ENCODE data around the gene IL22RA2.

The IL22RA2 gene

DNA sequence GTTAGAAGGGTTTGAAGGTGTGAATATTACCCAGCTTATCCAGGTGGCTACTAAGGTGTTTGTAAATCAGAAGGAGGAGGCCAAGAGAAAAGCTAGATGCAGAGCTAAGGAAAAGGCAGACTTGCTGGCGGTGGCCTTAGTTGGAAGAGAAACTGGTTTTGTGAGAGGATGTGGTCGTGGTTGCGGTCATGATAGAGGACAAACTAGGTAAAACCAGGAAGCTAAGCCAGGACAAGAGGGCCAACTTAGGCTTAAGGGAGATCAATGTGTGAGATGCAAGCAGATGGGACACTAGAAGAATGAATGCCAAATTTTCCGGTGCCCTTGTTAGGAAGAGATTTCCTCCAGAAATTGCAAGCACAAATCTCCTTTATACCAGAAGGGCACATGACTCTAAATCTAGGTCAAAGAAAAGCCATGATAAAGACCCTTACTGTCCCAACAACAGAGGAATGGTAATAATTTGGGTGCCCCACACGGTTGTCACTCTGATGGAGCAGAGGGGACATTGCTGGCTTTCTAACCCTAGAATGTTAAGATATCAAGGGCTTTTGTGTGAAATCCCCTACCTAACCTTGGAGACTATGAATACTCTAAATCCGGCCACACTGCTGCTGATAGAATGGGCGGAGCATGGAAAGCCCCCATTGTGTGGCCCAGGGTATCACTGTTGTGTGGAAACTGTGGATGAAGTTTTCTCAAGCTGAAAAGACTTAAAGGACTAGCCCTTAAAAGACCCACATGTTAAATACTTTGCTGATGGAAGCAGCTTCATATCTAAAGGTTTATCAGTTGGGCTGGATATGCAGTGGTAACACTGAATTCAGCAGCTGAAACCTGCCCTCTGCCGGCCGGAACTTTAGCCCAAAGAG is 7.8 kb downstream of the IL22RA2 start:
- no peak for DNase-seq

DNA sequence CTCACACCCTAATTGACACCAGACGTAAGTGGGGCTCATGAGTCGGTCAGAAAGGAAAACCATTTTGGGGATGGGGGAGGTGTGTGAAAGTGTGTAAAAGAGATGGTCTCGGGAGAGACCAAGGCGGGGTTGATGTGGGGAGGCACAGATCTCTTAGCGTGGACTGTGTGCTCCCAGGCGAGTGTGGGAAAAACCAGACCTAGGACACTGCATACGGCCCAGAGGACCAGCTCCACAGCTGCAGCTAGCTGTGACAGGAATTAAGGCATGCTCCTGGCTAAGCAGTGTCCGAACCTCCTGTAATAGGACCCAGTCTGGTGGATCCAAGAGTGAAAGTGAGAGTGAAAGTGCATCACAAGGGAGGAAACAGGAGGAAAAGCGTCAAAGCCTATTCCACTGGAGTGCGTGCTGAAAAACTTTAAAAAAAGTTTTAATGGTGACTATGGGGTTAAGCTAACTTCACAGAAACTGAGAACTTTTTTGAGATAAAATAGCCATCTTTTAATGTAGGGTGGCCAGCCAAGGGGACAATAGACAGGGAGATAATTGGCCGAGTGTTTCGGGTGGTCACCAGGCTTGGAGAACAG is 9.6 kb downstream of the IL22RA2 start:
- no peak for DNase-seq

DNA sequence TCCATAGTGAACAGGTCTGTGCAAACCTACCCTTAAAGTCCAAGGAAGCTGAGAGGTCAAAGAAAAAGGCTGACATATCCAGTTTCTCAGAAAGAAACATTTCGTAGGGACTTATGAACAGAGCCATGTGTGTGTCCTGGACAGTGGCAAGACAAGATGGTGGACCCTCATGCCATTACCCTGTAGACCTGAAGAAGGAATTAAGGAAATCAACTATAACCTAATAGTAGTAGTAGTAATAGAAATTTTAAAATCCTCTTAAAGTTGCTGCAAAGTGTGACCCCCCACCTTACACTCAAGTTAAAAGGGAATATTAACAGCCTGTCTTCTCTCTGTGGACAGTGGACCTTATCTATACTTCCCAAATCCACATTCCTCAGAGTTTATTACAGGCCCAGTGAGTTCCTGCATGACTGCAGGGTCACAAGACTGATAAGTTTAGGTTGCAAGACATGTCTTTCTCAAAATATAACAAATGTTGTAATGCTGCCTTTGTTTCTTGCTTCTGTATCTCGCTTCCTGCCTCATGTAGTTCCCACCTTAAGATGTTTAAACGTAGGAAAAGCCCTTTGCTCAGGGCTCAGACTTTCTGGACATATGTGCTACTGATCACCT is 10.6 kb downstream of the IL22RA2 start:
- DNase-seq, result no peak

DNA sequence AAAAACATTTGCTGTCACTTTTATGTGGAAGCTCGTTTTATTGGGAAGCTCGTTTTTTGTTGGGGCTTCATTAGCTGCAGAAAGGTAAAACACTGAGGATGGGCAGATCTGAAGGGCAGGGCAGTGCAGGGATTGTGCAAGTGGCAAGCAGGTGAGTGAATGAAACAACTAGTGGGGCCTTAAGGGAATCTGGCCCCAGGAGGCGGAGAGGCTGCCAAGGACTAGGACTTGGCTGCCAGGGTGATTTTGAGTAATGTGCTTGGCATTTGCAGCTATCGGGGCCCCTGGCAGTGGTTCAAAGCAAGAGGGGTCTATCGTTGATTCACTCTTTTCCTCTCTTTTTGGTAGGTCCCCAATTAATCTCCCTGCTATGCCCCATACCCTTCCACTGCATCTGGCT is 11.5 kb downstream of the IL22RA2 start:
- DNase-seq, result no peak

DNA sequence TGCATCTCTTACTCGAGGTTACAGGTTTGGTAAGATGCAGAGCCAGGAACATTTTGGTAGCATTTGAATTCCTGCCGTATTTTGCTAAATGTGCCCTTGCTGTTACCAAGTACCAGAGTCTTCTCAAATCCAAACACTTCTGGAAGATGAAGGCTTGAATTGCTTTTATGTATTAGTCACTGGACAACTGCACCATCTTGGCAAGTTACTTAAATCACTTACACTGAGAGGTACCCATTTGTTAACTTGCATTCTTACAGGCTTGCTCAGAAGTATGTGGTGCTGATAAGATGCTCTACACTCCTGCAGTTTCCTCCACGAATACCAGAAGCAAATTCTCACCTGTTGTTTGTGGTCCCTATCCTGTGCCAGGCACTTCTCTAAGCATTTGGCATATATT is 12.7 kb downstream of the IL22RA2 start:
- DNase-seq, result no peak

DNA sequence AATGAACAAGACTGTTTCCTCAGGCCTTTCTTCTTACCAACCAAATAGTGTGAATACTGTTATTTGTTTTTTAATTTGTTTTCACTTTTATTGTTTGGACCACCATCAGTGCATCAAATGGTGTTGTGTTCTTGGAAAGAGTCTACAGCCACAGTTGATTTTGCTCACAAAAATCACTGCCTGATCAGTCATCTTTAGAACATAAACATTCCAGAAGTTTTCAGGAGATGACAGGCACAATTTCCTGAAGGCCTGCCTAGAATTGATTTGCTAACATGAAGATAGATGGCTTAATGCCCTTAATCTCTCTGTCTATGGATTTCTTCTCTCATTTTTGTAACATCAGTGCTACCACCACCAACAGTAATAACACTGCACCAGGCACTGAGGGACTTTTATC is 13.5 kb downstream of the IL22RA2 start:
- DNase-seq, result no peak

DNA sequence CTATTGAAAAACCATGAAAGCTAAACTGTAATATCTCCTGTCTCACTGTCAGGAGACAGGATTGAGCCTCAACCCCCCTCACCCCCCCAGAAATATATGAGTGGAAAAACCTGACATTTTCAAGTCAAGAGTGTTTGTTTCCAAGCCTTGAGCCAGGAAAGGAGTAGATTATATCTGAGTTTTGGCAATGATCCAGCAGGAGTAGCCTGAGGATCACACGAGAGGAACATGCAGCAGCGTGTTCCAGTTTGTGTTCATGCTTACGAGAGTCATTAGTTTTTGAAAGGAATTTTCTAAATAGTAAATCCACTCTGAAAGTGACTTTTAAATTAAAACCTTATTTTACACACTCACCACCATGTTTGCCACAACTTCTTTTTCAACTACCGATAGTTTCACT is 15.8 kb downstream of the IL22RA2 start:
- no peak for DNase-seq

DNA sequence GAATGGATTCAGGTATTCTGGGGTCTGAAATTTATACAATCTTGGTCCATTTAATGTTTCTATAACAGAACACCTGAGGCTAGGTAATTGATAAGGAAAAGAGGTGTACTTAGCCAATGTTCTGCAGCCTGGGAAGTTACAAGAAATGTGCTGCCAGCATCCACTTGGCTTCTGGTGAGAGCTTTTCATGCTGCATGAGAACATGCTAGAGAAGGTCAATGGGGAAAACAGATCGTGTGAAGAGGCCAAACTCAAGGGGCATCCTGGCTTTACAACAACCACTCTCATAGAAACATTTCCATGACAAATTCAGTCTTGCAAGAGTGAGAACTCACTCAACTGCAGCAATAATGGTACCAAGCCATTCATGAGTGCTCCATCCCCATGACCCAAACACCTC is 16.8 kb downstream of the IL22RA2 start:
- no peak for DNase-seq

DNA sequence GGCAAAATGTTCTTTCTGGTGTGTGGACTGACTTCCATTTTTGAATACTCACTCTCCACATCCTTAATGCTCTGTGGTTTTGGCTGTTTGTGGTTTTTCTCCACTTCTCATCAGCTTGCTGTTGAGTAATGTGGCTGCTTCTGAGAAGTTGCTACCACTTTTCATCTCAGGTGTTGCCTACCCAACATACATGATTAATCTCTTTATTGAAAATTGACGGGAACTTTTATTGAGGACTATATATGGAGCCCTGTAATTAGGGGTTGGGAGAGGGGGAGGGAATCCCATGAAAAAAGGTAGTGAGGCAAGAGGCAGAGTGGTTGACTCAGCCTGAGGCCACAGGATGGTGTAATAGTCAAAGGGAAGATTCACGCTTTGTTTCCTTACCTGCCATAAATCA is 17.6 kb downstream of the IL22RA2 start:
- DNase-seq, result no peak

DNA sequence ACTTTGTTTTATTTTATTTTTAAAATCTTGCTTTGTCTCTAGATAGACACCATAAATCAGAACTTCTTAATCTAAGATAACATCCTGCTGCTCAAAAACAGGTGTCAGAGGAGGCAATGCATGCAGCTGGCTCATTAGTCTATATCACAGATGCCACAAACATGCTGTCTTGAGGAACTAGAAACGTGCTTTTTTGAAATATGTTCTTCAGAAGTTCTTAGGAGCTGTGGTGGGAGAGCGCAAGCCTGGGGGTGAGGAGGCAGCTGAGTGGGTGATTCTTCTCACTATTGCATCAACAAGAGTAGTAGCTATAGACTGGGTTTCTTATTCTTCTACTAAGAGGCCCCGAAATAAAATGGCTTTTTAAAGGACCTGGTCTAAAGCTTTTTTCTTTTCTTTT is 23.4 kb downstream of the IL22RA2 start:
- no peak for DNase-seq

DNA sequence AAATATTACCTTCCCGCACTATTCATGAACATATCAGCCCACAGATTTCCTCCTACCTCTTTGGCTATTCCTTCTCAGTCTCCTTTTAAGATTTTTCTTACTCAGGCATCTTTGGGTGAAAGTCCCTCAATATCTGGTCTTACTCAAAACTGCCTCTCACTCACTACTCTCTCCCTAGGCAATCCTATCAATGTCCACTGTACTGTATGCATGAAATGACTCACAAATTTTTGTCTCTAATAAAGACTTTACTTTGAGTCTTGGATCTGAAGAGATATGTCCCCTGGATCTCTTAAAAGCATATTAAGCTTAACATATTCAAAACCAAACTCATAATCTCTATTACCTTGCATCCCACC is 24.4 kb downstream of the IL22RA2 start:
- no peak for DNase-seq

DNA sequence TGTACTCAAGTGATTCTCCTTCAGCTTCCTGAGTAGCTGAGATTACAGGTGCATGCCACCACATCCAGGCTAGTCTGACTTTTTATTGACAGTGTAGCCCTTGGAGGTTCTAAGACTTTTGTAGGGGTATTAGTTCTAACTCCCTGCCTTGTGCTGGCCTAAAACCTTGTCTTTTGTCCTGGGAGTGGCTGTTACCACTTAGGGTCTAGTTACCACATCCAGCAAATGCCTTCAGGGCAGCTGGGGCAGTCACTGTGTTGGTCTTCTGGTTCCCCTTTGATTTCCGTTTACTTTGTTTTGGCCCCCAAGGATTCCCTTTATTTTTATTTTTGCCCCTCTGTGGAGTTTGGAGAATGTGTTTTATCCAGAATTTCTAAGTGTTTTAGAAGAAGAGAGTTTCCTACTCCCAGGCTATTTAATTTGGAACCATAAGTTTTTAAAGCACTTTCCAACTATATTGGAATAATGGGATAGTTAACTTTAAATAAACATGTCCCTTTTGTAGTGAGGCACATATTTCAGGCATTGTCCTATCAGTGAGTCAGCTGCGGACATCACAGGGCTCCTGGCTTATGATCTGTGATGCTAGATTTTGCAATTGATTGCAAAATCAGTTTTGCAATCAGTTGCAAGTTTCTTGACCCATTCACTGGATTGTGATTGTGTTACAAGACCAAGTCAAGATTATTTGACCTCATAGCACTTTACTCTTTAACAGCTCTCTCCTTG is 25.0 kb downstream of the IL22RA2 start:
- no peak for DNase-seq

DNA sequence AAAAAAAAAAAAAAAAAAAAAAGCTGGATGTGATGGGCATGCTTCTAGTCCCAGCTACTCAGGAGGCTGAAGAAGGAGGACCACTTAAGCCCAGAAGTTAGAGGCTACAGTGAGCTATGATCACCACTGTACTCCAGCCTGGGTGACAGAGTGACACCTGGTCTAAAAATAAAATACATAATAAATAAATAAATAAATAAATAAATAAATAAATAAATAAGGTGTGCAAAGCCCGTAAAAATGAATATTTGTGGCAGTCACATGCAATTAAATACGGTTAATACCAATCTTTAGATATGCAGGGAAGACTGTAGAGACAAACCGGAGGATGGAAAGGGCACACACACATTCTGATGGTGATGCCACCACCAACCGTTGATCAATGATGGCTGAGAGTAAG is 26.2 kb downstream of the IL22RA2 start:
- no peak for DNase-seq

DNA sequence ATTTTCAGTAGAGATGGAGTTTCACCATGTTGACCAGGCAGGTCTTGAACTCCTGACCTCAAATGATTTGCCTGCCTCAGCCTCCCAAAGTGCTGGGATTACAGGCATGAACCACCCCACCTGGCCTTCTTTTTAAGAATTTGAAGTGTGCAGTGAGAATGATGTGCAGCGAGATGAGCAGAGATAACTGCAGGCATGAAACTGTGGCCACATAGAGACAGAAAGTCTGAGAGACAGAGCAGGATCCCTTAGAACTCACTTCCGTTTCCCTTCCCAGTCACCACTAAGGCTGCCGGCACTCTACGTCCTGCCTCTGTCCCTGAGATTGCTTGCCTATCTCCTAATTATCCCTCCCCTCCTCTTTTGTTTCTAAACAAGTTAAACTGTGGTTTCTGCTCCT is 27.2 kb downstream of the IL22RA2 start:
- no peak for DNase-seq

DNA sequence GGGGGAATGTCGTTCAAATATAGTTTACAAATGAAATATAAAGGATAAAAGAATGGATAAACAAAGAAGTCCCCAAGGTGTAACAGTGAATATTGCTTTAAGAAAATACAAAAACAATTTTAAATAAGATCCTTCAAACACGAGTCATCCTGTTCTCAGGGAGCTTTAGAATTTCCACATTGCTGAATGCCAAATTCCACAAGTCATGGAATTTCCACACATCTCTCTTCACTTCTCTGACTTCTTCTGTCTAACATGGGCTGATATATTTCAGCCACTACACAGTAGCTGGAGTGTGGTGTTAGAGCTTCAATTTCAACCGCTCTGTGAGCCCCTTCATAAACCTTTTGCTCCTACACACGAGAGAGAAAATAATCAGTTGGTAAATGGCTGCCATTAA is 28.0 kb downstream of the IL22RA2 start:
- DNase-seq, result no peak

DNA sequence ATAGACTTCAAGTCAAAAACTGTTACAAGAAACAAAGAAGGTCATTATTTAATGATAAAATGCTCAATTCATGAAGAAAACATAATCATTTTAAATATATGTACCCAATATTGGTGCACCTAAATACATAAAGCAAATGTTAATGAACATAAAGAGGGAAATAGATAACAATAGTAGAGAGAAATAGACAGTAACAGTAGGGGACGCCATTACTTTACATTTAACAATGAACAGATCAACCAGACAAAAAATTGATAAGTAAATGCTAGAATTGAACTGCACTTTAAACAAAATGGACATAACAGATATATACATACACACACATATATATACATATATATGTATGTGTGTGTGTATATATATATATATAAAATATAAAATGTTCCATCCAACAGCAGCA is 37.4 kb downstream of the IL22RA2 start:
- no peak for DNase-seq

DNA sequence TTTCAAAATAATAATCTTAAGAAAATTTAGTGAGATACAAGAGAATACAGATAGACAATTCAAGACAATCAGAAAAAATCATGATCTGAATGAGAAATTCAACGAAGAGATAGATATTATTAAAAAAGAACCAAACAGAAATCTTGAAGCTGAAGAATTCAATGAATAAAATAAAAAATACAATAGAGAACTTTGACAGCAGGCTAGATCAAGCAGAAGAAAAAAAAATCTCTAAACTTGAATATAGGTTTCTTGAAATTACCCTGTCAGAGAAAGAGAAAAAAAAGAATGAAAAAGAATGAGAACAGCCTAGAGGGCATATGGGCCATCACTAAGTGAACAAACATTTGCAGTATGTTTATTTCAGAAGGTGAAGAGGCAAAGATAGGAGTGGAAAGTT is 39.0 kb downstream of the IL22RA2 start:
- no peak for DNase-seq

DNA sequence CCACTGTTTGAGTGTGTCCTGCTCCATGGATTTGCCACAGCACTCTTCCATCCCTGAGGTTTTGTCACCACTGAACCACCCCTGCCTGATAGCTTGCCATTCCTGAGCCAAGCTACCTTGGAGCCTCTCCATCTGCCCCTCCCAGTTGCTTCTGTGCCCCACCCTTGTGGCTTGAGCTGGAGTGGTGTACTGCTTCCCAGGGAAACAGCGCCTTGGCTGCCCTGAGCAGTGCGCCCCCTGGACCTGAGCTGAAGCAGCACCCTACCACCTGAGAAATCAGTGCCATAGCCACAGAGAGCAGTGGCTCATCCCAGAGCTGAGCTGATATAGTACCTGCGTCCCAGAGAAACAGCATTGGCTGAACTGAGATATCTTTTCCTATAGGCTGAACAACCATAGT is 40.3 kb downstream of the IL22RA2 start:
- DNase-seq, result no peak

DNA sequence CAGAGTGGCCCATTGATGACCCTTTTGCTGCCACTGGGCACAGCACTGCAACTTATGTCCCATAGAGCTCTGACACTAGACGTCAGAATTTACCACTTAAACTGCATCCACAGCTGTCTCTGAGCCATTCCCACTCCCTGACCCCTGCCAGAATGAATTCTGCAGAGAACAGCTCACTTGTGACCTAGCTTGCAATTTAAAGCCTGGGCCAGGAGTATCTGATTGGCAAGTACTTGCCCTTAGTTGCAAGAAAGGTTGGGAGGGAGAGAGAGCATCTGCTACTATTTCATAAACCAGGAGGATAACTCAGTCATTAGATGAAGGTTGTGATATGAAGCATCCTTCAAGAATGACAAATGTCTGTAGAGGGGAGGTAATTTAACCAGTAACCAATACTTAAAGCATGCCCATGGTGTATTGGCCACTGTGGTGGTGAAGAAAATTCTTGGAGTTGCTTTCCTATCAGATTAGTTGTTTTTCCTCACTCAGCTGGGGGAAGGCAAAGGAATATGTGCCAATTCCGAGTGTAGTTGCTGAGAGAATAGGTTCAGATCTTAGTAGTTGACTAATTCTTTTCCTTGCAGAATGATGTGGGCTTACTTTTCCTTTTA is 46.5 kb downstream of the IL22RA2 start:
- DNase-seq, result no peak

DNA sequence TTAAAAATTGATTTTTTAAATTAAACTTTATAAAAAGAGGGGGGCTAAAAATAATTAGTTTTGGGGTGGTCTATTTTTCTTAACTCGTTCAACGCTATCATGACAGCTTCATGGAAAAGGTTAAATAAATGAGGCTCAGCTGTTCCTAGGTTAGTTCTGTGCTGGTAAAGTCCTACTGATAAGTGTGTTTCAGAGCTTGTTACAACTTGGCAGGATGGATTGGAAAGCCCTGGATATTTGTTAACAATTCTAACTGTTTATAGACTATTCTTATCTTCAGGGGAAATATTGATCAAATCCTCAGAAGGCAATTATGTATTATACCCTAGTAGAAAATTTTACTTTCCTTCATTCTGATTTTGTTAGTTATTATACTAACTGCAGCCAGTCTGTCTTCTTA is 50.4 kb downstream of the IL22RA2 start:
- DNase-seq, result no peak

DNA sequence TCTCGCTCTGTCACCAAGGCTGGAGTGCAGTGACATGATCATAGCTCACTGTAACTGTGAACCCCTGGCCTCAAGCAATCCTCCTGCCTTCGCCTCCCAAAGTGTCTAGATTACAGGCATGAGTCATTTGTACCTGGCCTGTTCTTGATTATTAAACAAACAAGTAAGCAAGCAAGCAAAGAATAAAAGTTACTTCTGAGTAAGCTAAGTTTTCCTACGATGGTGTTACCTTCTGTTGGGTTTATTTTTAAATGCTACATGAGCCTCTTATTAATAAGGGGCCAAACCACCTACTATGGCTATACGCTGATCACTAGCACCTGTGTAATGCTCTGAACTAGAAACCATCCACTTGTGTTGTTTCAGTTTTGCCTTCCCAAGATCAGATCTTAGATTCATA is 50.8 kb downstream of the IL22RA2 start:
- DNase-seq, result no peak

DNA sequence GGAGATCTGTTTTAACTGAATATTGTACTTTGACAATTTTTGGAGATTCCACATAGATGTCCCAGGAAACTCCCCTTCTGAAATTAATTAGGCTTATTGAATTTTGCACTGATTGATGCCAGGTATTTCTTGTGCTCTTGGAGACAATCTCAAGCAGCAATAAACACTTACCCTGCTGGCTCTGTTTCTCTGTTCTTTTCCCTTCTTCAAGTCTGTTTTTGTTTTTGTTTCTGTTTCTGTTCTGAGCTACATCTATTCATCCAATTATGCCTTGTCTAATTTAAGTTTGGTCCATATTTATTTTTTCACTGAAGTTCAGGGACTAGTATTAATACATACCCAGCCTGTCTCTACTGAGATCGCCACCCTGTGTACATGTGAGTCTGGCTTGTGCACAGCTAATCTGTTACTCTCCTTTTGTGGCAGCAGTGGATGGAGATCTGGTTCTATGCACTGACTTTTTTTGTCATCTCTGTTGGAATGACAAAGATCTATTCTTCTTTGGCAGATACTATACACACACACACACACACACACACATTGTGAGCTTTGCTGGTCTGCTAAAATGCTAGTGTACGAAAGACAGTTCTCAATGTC is 51.9 kb downstream of the IL22RA2 start:
- DNase-seq, result no peak

DNA sequence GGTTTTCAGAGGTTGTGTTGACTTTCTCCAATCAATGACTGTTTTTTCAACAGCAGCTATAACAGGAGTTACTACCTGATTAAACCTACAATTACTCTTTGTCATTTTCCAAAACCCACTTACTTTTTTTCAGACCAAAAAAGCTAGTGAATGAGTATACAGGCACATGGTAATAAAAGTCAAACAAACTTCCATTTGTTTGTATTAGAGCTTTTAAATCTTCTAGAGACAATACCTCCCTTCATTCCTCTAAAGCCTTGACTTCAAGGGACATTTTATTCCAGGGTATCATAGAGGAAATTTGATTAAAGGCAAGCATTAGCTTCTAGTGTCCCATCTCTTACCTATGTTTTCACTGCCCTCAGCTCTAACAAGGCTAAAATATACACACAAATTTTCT is 52.7 kb downstream of the IL22RA2 start:
- DNase-seq, result no peak
